IPS-NIHi7 (cell line): ENCODE data around the gene UTP3.
"Not testable (repeated sequence)": the region's sequence is repeated elsewhere in the genome, so short reads cannot be mapped to it uniquely, and the experiment has no call there.

Experiments
- DNase-seq: peaks from one replicate; pipeline ENCODE4 v3.0.0; 2012; ENCODE audit warnings: mixed read lengths; ENCODE audit errors: extremely low spot score

Gene UTP3

GRCh38 chr4:70682142-70682541 is 6.2 kb upstream of the UTP3 start:
- DNase-seq: not testable (repeated sequence)

GRCh38 chr4:70687392-70687791 is 940 bp upstream of the UTP3 start:
- DNase-seq: no peak

- peak; percentile 13 for DNase-seq
Measured at GRCh38 chr4:70688795-70689231, 481 bp downstream of the UTP3 start.

- DNase-seq: no peak
Measured at GRCh38 chr4:70691661-70692060, 3.3 kb downstream of the UTP3 start.

- DNase-seq: not testable (repeated sequence)
Measured at GRCh38 chr4:70694633-70695032, 6.3 kb downstream of the UTP3 start.

- DNase-seq: not testable (repeated sequence)
Measured at GRCh38 chr4:70698435-70698834, 10.1 kb downstream of the UTP3 start.

GRCh38 chr4:70700712-70701111 is 12.4 kb downstream of the UTP3 start:
- DNase-seq: no peak

- DNase-seq: no peak
Measured at GRCh38 chr4:70701271-70701670, 12.9 kb downstream of the UTP3 start.

- DNase-seq: not testable (repeated sequence)
Measured at GRCh38 chr4:70702592-70702991, 14.3 kb downstream of the UTP3 start.

- DNase-seq: no peak
Measured at GRCh38 chr4:70703619-70704214, 15.4 kb downstream of the UTP3 start.

GRCh38 chr4:70704215-70704930 is 16.0 kb downstream of the UTP3 start:
- peak; percentile 85 for DNase-seq

GRCh38 chr4:70704931-70705182 is 16.5 kb downstream of the UTP3 start:
- no peak for DNase-seq

GRCh38 chr4:70705183-70706043 is 17.1 kb downstream of the UTP3 start:
- peak; percentile 84 for DNase-seq

GRCh38 chr4:70706044-70706461 is 17.7 kb downstream of the UTP3 start:
- no peak for DNase-seq

GRCh38 chr4:70706516-70706915 is 18.2 kb downstream of the UTP3 start:
- DNase-seq: no peak

GRCh38 chr4:70709611-70710205 is 21.4 kb downstream of the UTP3 start:
- no peak for DNase-seq

- DNase-seq: no peak
Measured at GRCh38 chr4:70711599-70711998, 23.3 kb downstream of the UTP3 start.

GRCh38 chr4:70712150-70712549 is 23.8 kb downstream of the UTP3 start:
- DNase-seq: no peak

- DNase-seq: no peak
Measured at GRCh38 chr4:70712604-70713452, 24.5 kb downstream of the UTP3 start.

- no peak for DNase-seq
Measured at GRCh38 chr4:70713453-70714078, 25.2 kb downstream of the UTP3 start.
